Calu3 (cell line): ENCODE data around the gene MED12. TPM values are rescaled to one million over a fixed set of nuclear protein-coding genes. Genes with fewer than 3 reads are reported as not detected.

Source experiments
- BruUV-seq: library from RNA; stranded (reverse); fragments of 400-500 nt; replicated peaks from 2 replicates; lab custom pipeline; 2021; lab: Mats Ljungman, UMichigan
- CTCF ChIA-PET: fragments of 300-600 bp; sonication (Branson Sonifier 250); formaldehyde crosslinking; loops from one replicate; lab custom pipeline; 2022; ENCODE audit warnings: antibody characterized with exemption; lab: Charles Lee
- DNase-seq: peaks from one replicate; pipeline ENCODE4 v3.0.0; 2022
- H3K27ac Mint-ChIP-seq: one replicate; pipeline ENCODE4 v1.8.0; 2022; ENCODE audit warnings: mixed read lengths; ENCODE audit not compliant: unreplicated experiment
- H3K27me3 Mint-ChIP-seq: one replicate; pipeline ENCODE4 v1.8.0; 2022; ENCODE audit warnings: mixed read lengths; ENCODE audit not compliant: unreplicated experiment
- H3K36me3 Mint-ChIP-seq: one replicate; pipeline ENCODE4 v1.8.0; 2022; ENCODE audit warnings: mild to moderate bottlenecking, moderate library complexity, mixed read lengths; ENCODE audit not compliant: insufficient read depth, unreplicated experiment
- H3K4me1 Mint-ChIP-seq: one replicate; pipeline ENCODE4 v1.8.0; 2022; ENCODE audit warnings: mild to moderate bottlenecking, low read depth, mixed read lengths; ENCODE audit not compliant: unreplicated experiment
- H3K4me3 Mint-ChIP-seq: one replicate; pipeline ENCODE4 v1.8.0; 2022; ENCODE audit warnings: mild to moderate bottlenecking, low read depth, moderate library complexity, mixed read lengths; ENCODE audit not compliant: unreplicated experiment
- H3K9me3 Mint-ChIP-seq: one replicate; pipeline ENCODE4 v1.8.0; 2022; ENCODE audit warnings: low read depth, mixed read lengths; ENCODE audit not compliant: unreplicated experiment
- CTCF ChIP-seq: fragments of 200-600 bp; IDR thresholded peaks from one replicate; pipeline ENCODE4 v1.8.0; 2022; ENCODE audit warnings: antibody characterized with exemption; ENCODE audit not compliant: unreplicated experiment
- intact Hi-C: fragments of 100-400 bp; cut with micrococcal nuclease; formaldehyde crosslinking; loops from one replicate; pipeline ENCODE4 v1.10.0; 2022; ENCODE audit not compliant: unreplicated experiment
- total RNA-seq: library from RNA; stranded (reverse); gene quantifications from 2 replicates; pipeline ENCODE4 v1.2.3, GENCODE V29; 2022

The MED12 gene
- total RNA-seq, 1 experiment from 2014 or later, result 56.2 TPM

GRCh38 chrX:71082822-71083221 is 35.6 kb upstream of the MED12 start:
- Mint-ChIP-seq H3K27ac (no peak overlapping the region), H3K4me3 (no peak overlapping the region), H3K27me3 (peaks cover 17% of the 10 kb centered on the region), H3K36me3 (no peaks in the 10 kb centered on the region), H3K4me1 (peaks cover 9% of the 10 kb centered on the region), H3K9me3 (no peaks in the 10 kb centered on the region)
- intact Hi-C loops, result no loop called here
- CTCF ChIA-PET, result no interaction called here
- no TSS peak for BruUV-seq
- no peak for TF ChIP-seq CTCF
- DNase-seq, result no peak

- no peak overlapping the region for H3K27ac Mint-ChIP-seq
- no peaks in the 10 kb centered on the region for H3K27me3 Mint-ChIP-seq
- no peaks in the 10 kb centered on the region for H3K9me3 Mint-ChIP-seq
- peaks cover 8% of the 10 kb centered on the region for H3K4me1 Mint-ChIP-seq
- no peak for DNase-seq
- H3K36me3 Mint-ChIP-seq, result no peaks in the 10 kb centered on the region
- CTCF ChIA-PET, result no interaction called here
- no peak for TF ChIP-seq CTCF
- H3K4me3 Mint-ChIP-seq, result no peak overlapping the region
- intact Hi-C loops, result no loop called here
- BruUV-seq, result no TSS peak
Observed at GRCh38 chrX:71085900-71086299, 32.5 kb upstream of the MED12 start.

- H3K9me3 Mint-ChIP-seq, result no peaks in the 10 kb centered on the region
- CTCF ChIA-PET, result no interaction called here
- H3K27me3 Mint-ChIP-seq, result no peaks in the 10 kb centered on the region
- no peak overlapping the region for H3K27ac Mint-ChIP-seq
- no peak overlapping the region for H3K4me3 Mint-ChIP-seq
- no TSS peak for BruUV-seq
- intact Hi-C loops, result no loop called here
- H3K36me3 Mint-ChIP-seq, result peaks cover 17% of the 10 kb centered on the region
- no peaks in the 10 kb centered on the region for H3K4me1 Mint-ChIP-seq
- no peak for TF ChIP-seq CTCF
- no peak for DNase-seq
Observed at GRCh38 chrX:71091263-71091662, 27.1 kb upstream of the MED12 start.

GRCh38 chrX:71095033-71095432 is 23.4 kb upstream of the MED12 start:
- BruUV-seq, result TSS peak; percentile 68
- H3K36me3 Mint-ChIP-seq, result peaks cover 20% of the 10 kb centered on the region
- CTCF ChIA-PET, result no interaction called here
- H3K27me3 Mint-ChIP-seq, result no peaks in the 10 kb centered on the region
- intact Hi-C loops, result loop anchor here (5.0 kb wide), 1 partner anchor 82 kb away; no protein-coding TSS in a partner anchor
- H3K4me3 Mint-ChIP-seq, result peak overlapping the region; percentile 92
- H3K4me1 Mint-ChIP-seq, result no peaks in the 10 kb centered on the region
- peak overlapping the region; percentile 77 for H3K27ac Mint-ChIP-seq
- H3K9me3 Mint-ChIP-seq, result no peaks in the 10 kb centered on the region
- no peak for TF ChIP-seq CTCF
- no peak for DNase-seq
